NT2/D1 (cell line): ENCODE measurements around the gene KYAT1.

Experiments used
- DNase-seq: peaks from one replicate; pipeline ENCODE4 v3.0.0-alpha.2; 2011; ENCODE audit warnings: low read depth, low spot score
- H3K27me3 ChIP-seq: 2 replicates; pipeline ENCODE4 v1.6.0; 2011; ENCODE audit warnings: mild to moderate bottlenecking; ENCODE audit not compliant: insufficient read length, insufficient read depth
- H3K36me3 ChIP-seq: 2 replicates; pipeline ENCODE4 v1.6.1; 2011; ENCODE audit warnings: mild to moderate bottlenecking, low read length, mixed read lengths; ENCODE audit not compliant: insufficient read depth, insufficient read length
- H3K4me1 ChIP-seq: 2 replicates; pipeline ENCODE4 v1.5.1; 2011; ENCODE audit not compliant: insufficient read depth, insufficient read length
- H3K4me3 ChIP-seq: 2 replicates; pipeline ENCODE4 v1.5.1; 2011; ENCODE audit warnings: low read depth; ENCODE audit not compliant: insufficient read length
- H3K9ac ChIP-seq: 2 replicates; pipeline ENCODE4 v1.6.0; 2011; ENCODE audit warnings: low read depth; ENCODE audit not compliant: insufficient read length
- H3K9me3 ChIP-seq: 2 replicates; pipeline ENCODE4 v1.5.1; 2011; ENCODE audit warnings: mild to moderate bottlenecking, low read length; ENCODE audit not compliant: insufficient read depth
- SUZ12 ChIP-seq: IDR thresholded peaks from 2 replicates; pipeline ENCODE4 v1.6.1; 2011; ENCODE audit not compliant: insufficient read length, insufficient read depth; ENCODE audit errors: extremely low read depth
- YY1 ChIP-seq: IDR thresholded peaks from 2 replicates; pipeline ENCODE4 v1.6.1; 2011; ENCODE audit not compliant: insufficient read length, insufficient read depth
- ZNF274 ChIP-seq: IDR thresholded peaks from 2 replicates; pipeline ENCODE4 v1.6.1; 2011; ENCODE audit warnings: mild to moderate bottlenecking, low read depth, low read length

The KYAT1 gene

GRCh38 chr9:128898845-128899565 lies 17.3 kb upstream of the KYAT1 start:
- no peak for TF ChIP-seq SUZ12
- TF ChIP-seq ZNF274, result no peak
- no peak for TF ChIP-seq YY1
- Histone ChIP-seq H3K4me1 (peaks cover 30% of the 10 kb centered on the region), H3K9me3 (no peaks in the 10 kb centered on the region), H3K27me3 (no peaks in the 10 kb centered on the region), H3K9ac (no peak overlapping the region), H3K4me3 (no peak overlapping the region), H3K36me3 (peaks cover 82% of the 10 kb centered on the region)
- DNase-seq, result no peak

DNA sequence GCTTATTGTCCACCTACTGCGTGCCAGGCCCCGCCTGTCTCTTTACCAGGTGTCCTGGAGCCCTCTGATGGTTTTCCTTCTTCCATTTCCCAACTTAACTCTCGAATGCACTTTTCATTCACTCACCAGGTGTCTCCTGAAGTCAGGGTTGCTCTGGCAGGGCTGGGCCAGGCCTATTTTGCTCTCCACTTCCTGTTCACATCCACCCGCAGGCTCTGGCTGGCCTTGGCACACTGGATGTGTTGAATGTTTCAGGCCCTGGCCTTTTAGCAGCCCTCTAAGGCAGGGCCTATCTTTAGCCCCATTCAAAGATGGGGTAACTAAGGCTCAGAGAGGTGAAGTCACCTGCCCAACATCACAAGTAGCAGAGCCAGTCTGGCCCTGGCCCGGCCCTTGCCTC lies 16.6 kb upstream of the KYAT1 start:
- Histone ChIP-seq H3K27me3 (no peaks in the 10 kb centered on the region), H3K4me1 (peaks cover 30% of the 10 kb centered on the region), H3K9me3 (no peaks in the 10 kb centered on the region), H3K9ac (no peak overlapping the region), H3K4me3 (no peak overlapping the region), H3K36me3 (peaks cover 87% of the 10 kb centered on the region)
- DNase-seq, result no peak
- TF ChIP-seq ZNF274 (no peak), YY1 (no peak), SUZ12 (no peak)

DNA sequence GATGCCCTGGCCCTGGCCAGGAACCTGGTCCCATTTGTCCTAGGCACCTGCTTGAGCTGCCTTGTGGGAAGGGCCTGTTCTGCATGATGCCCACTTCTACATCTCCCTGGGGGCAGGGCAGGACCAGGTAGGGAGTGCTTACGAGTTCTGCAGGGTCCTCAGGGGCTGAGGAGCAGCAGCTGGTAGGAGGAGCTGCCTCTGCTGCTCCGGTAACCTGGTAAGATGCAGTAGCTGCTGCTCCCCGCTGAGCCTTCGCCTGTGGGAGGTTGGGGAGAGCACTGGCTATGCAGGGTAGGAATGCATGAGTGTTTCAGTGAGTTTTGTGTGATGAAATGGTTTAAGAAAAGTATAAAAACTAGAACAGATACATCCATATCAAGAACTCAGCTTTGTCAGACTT lies 13.8 kb upstream of the KYAT1 start:
- no peak for DNase-seq
- H3K36me3 ChIP-seq, result peaks cover 90% of the 10 kb centered on the region
- H3K4me1 ChIP-seq, result peaks cover 29% of the 10 kb centered on the region
- TF ChIP-seq SUZ12 (no peak), YY1 (no peak), ZNF274 (no peak)
- no peak overlapping the region for H3K4me3 ChIP-seq
- H3K9me3 ChIP-seq, result no peaks in the 10 kb centered on the region
- H3K9ac ChIP-seq, result no peak overlapping the region
- no peaks in the 10 kb centered on the region for H3K27me3 ChIP-seq

DNA sequence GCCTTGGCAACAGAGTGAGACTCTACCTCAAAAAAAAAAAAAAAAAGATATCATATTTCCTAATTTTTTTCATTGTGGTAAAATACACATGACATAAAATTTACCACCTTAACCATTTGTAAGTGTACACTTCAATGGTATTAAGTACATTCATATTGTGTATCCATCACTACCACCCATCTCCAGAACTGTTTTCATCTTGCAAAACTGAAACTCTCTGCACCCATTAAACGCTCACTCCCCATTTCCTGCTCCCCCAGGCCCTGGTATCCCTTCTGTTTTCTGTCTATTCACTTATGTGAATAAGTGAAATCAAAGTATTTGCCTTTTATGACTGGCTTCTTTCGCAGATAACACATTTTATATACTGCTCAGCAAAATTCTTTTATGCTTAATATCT lies 13.0 kb upstream of the KYAT1 start:
- H3K36me3 ChIP-seq, result peaks cover 89% of the 10 kb centered on the region
- TF ChIP-seq SUZ12 (no peak), YY1 (no peak), ZNF274 (no peak)
- no peak overlapping the region for H3K9ac ChIP-seq
- no peak for DNase-seq
- peaks cover 28% of the 10 kb centered on the region for H3K4me1 ChIP-seq
- no peak overlapping the region for H3K4me3 ChIP-seq
- H3K27me3 ChIP-seq, result no peaks in the 10 kb centered on the region
- no peaks in the 10 kb centered on the region for H3K9me3 ChIP-seq

DNA sequence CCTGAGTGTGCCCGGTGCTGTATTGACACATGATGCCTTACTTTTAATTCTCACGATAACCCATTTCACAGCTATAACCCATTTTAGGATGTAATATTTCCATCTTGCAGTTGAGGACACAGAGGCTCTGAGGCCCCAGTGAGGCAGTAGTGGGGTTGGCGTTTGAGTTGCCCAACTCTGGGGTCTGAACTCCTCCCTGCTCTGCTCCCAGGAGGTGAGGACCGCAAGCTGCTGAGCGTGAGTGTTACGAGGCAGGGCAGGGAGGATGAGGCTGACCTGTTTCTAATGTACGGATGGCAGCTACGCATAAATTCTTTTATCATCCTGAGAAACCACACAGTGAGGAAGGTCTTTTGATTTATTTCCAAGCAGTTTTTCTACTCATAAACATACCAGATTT lies 11.6 kb upstream of the KYAT1 start:
- no peak for DNase-seq
- H3K27me3 ChIP-seq, result no peaks in the 10 kb centered on the region
- peak overlapping the region; percentile 51 for H3K9ac ChIP-seq
- no peak for TF ChIP-seq SUZ12
- TF ChIP-seq ZNF274, result no peak
- no peak for TF ChIP-seq YY1
- H3K9me3 ChIP-seq, result no peaks in the 10 kb centered on the region
- H3K4me1 ChIP-seq, result peaks cover 23% of the 10 kb centered on the region
- peaks cover 85% of the 10 kb centered on the region for H3K36me3 ChIP-seq
- H3K4me3 ChIP-seq, result no peak overlapping the region

- Histone ChIP-seq H3K27me3 (no peaks in the 10 kb centered on the region), H3K9ac (peak overlapping the region; percentile 2), H3K9me3 (no peaks in the 10 kb centered on the region), H3K4me1 (peaks cover 24% of the 10 kb centered on the region), H3K4me3 (no peak overlapping the region), H3K36me3 (peaks cover 82% of the 10 kb centered on the region)
- TF ChIP-seq SUZ12 (no peak), ZNF274 (no peak), YY1 (no peak)
- DNase-seq, result no peak
Observed at GRCh38 chr9:128892221-128892921, 10.6 kb upstream of the KYAT1 start.

- Histone ChIP-seq H3K27me3 (no peaks in the 10 kb centered on the region), H3K4me3 (no peak overlapping the region), H3K9ac (no peak overlapping the region), H3K4me1 (peaks cover 24% of the 10 kb centered on the region), H3K9me3 (no peaks in the 10 kb centered on the region), H3K36me3 (peaks cover 82% of the 10 kb centered on the region)
- TF ChIP-seq YY1 (no peak), ZNF274 (no peak), SUZ12 (no peak)
- DNase-seq, result no peak
Observed at GRCh38 chr9:128891321-128892220, 9.8 kb upstream of the KYAT1 start.
